Vagina (tissue), 2 donors: ENCODE data around the gene FUT6.

Experiments
- POLR2AphosphoS5 ChIP-seq, 2 donors: sonication (generic); formaldehyde crosslinking; IDR thresholded peaks; one replicate each; pipeline ENCODE4 v1.9.0; 2017; ENCODE audit warnings: antibody characterized with exemption in 2 of 2, mild to moderate bottlenecking in 2 of 2, low read depth in 1 of 2; ENCODE audit not compliant: insufficient read depth in 1 of 2
- TF ChIP-seq, protein P1 (sequence below), 3 experiments: fragments of 450-650 bp in 2 of 3; fragments of 200-600 bp in 1 of 3; sonication (generic) in 1 of 3; IDR thresholded peaks; one replicate each; pipeline ENCODE4 v1.5.1; 2017 to 2019; ENCODE audit warnings: antibody characterized with exemption in 3 of 3, mild to moderate bottlenecking in 2 of 3, moderate library complexity in 2 of 3

DNA sequence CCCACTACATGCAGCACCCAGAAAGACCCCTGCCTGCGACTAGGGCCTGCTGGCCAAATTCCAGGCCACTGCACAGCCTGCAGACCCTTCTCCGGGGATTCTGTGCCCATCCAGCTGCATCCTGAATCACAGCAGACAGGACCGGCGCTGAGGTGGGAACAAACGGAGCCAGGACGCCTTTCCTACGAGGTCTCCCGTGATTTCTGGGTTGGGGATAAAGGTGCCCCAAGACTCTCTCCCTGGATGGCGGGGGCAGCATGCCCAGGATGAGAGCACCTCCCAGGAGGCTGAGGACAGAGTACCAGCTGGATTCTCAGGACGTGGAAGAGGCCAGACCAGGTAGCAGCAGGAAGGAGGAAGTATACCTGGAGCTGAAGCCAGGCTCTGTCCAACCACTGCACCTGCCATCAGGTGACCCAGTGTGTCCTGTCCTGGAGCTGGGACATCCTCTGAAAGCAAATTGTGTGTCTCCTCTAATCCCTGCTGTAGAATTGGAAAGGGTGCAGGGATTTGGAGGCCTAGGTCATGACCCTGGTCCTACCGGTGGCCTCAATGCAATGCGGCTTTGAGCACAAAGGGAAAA lies 34.2 kb upstream of the FUT6 start:
- TF ChIP-seq POLR2AphosphoS5 (IDR thresholded peaks at IDR 0.05; ENCODE audit: insufficient read depth in 1 of 2, low read depth in 1 of 2), result no peak
- TF ChIP-seq, protein P1, sequence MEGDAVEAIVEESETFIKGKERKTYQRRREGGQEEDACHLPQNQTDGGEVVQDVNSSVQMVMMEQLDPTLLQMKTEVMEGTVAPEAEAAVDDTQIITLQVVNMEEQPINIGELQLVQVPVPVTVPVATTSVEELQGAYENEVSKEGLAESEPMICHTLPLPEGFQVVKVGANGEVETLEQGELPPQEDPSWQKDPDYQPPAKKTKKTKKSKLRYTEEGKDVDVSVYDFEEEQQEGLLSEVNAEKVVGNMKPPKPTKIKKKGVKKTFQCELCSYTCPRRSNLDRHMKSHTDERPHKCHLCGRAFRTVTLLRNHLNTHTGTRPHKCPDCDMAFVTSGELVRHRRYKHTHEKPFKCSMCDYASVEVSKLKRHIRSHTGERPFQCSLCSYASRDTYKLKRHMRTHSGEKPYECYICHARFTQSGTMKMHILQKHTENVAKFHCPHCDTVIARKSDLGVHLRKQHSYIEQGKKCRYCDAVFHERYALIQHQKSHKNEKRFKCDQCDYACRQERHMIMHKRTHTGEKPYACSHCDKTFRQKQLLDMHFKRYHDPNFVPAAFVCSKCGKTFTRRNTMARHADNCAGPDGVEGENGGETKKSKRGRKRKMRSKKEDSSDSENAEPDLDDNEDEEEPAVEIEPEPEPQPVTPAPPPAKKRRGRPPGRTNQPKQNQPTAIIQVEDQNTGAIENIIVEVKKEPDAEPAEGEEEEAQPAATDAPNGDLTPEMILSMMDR (IDR thresholded peaks at IDR 0.05), result no peak
